Measurements from ENCODE around the gene IFNL3. TPM values are rescaled to one million over a fixed set of nuclear protein-coding genes. Genes with fewer than 3 reads are reported as not detected.

IFNL3 gene
- total and polyA plus RNA-seq, 2 of the 13 experiments (the other 11 are each of a cell fraction or from before 2014, with no cell fraction given) = not detected

- WGBS (ENCODE audit: low lambda C conversion rate) = 9% methylated on average over 5 of the region's 13 CpGs
- no peaks in the 10 kb centered on the region; a peak in 1 of 5 replicates for H3K27me3 ChIP-seq (ENCODE audit: control insufficient read depth in 1 of 2, insufficient read depth in 2 of 2, low read length in 2 of 2)
- intact Hi-C loops (cut with micrococcal nuclease; ENCODE audit: unreplicated experiment) (no loop called here), in situ Hi-C loops (cut with HindIII; ENCODE audit: extremely low pct_ligation_motif_present, low pct_unique_long_range_greater_than_20kb) (no loop called here)
- H3K4me2 ChIP-seq (ENCODE audit: low read depth, low read length) = no peak within 1 kb of the TSS
- no peaks in the 10 kb centered on the region for H3K9me3 ChIP-seq (ENCODE audit: low read length)
- H4K20me1 ChIP-seq (ENCODE audit: insufficient read depth, low read length) = no peaks in the 10 kb centered on the region
- DNase-seq (ENCODE audit: low spot score) (no peak), ATAC-seq (no peak), FAIRE-seq (no peak)
- H3K36me3 ChIP-seq (replicated peaks in 1 of 2; ENCODE audit: control insufficient read depth in 1 of 2, insufficient read depth in 2 of 2, low read length in 2 of 2) = no peaks in the 10 kb centered on the region
- no peak within 1 kb of the TSS for H2AFZ ChIP-seq (ENCODE audit: low read length)
- TF ChIP-seq SIX4 (CRISPR knock-in tag; IDR thresholded peaks at IDR 0.05) = no peak
- TF ChIP-seq HCFC1 (IDR thresholded peaks at IDR 0.05; ENCODE audit: low read depth, low read length) = no peak
- TF ChIP-seq ZNF552 (CRISPR knock-in tag; IDR thresholded peaks at IDR 0.05; ENCODE audit: borderline replicate concordance) = no peak
- TF ChIP-seq HNRNPUL1 (IDR thresholded peaks at IDR 0.05; ENCODE audit: low read depth, low read length) = no peak
- no peak for TF ChIP-seq CERS6 (CRISPR knock-in tag; IDR thresholded peaks at IDR 0.05)
- TF ChIP-seq CAMTA2 (CRISPR knock-in tag; IDR thresholded peaks at IDR 0.05; ENCODE audit: borderline replicate concordance) = no peak
- no peak for TF ChIP-seq ZNF839 (CRISPR knock-in tag; IDR thresholded peaks at IDR 0.05; ENCODE audit: borderline replicate concordance)
- no peak for TF ChIP-seq ZSCAN22 (CRISPR knock-in tag; IDR thresholded peaks at IDR 0.05)
- no peak for TF ChIP-seq MTERF4 (CRISPR knock-in tag; IDR thresholded peaks at IDR 0.05)
- TF ChIP-seq ZNF230 (CRISPR knock-in tag; IDR thresholded peaks at IDR 0.05) = no peak
- TF ChIP-seq ZNF800 (CRISPR knock-in tag; IDR thresholded peaks at IDR 0.05) = no peak
- TF ChIP-seq AGO2 (optimal IDR thresholded peaks at IDR 0.05; ENCODE audit: low read depth, low read length) = no peak
- TF ChIP-seq ZBTB21 (CRISPR knock-in tag; IDR thresholded peaks at IDR 0.05) = no peak
- TF ChIP-seq ZBTB4 (CRISPR knock-in tag; IDR thresholded peaks at IDR 0.05; ENCODE audit: borderline replicate concordance) = no peak
- no peak for TF ChIP-seq ATRX (CRISPR knock-in tag; IDR thresholded peaks at IDR 0.05; ENCODE audit: borderline replicate concordance)
- no peak for TF ChIP-seq SKI (IDR thresholded peaks at IDR 0.05; ENCODE audit: partially characterized antibody)
- POLR2A ChIA-PET = no interaction called here
- no peak within 1 kb of the TSS for H3K4me3 ChIP-seq (replicated peaks in 1 of 3; ENCODE audit: insufficient read depth in 1 of 3, low read depth in 2 of 3, low read length in 3 of 3)
- no peaks in the 10 kb centered on the region for H3K79me2 ChIP-seq (ENCODE audit: insufficient read depth, low read length)
- H3K4me1 ChIP-seq (ENCODE audit: insufficient read depth, low read length) = no peaks in the 10 kb centered on the region
- CTCF ChIA-PET (ENCODE audit: low intra/inter-chr PET ratio, low total read pairs) = no interaction called here
- H3K9ac ChIP-seq (ENCODE audit: insufficient read depth, low read depth, low read length) = no peak within 1 kb of the TSS
- no TSS peak for BruUV-seq (replicated peaks)
- no peak within 1 kb of the TSS for H3K27ac ChIP-seq (ENCODE audit: extremely low read length, insufficient read depth, low read length)
These were observed 4.0 kb upstream of the IFNL3 start, which contains the start of gene IFNL4 for GRCh38 chr19:39248806-39249205. TSS of gene IFNL4 (minus strand) at chr19:39248856.
